Naive thymus-derived CD4-positive, alpha-beta T cell (primary cell): ENCODE results near the gene SNUPN. TPM values are rescaled to one million over a fixed set of nuclear protein-coding genes. Genes with fewer than 3 reads are reported as not detected.

Source experiments
- ATAC-seq: fragments of 150-1000 bp; cut with Tn5 transposase; 2 replicates; pipeline ENCODE4 v1.10.0; 2021; ENCODE audit warnings: mild to moderate bottlenecking, moderate library complexity
- CTCF ChIA-PET: fragments of 350-600 bp; sonication (Branson Sonifier 250); formaldehyde crosslinking; loops from one replicate; lab custom pipeline; 2021; ENCODE audit warnings: antibody characterized with exemption; lab: Charles Lee
- POLR2A ChIA-PET: fragments of 350-600 bp; sonication (Branson Sonifier 250); formaldehyde crosslinking; loops from one replicate; lab custom pipeline; 2021; ENCODE audit warnings: antibody characterized with exemption, inconsistent platforms; lab: Charles Lee
- DNase-seq, 9 donors: peaks; one replicate each; pipeline versions ENCODE4 v3.0.0 to v3.0.0-alpha.2; 2020 to 2022; ENCODE audit warnings: mixed read lengths in 1 of 9
- H3K27ac ChIP-seq: one replicate; pipeline ENCODE4 v1.7.0; 2013; ENCODE audit warnings: mild to moderate bottlenecking, low read depth, low read length, moderate library complexity
- H3K27me3 ChIP-seq, 2 donors: one replicate each; pipeline ENCODE4 v1.7.0; 2013; ENCODE audit warnings: low read length in 2 of 2, mild to moderate bottlenecking in 2 of 2, moderate library complexity in 2 of 2; ENCODE audit not compliant: control insufficient read depth in 2 of 2, insufficient read depth in 2 of 2
- H3K36me3 ChIP-seq, 3 experiments: 1 replicate in 2 of 3; 2 replicates in 1 of 3; pipeline ENCODE4 v1.7.0; 2013; ENCODE audit warnings: low read length in 3 of 3, mild to moderate bottlenecking in 3 of 3, moderate library complexity in 1 of 3; ENCODE audit not compliant: insufficient read depth in 3 of 3, control insufficient read depth in 2 of 3
- H3K4me1 ChIP-seq, 2 donors: one replicate each; pipeline ENCODE4 v1.7.0; 2013; ENCODE audit warnings: low read length in 2 of 2, mild to moderate bottlenecking in 2 of 2, moderate library complexity in 1 of 2; ENCODE audit not compliant: control insufficient read depth in 2 of 2, insufficient read depth in 2 of 2
- H3K4me3 ChIP-seq: 2 replicates; pipeline ENCODE4 v1.7.0; 2013; ENCODE audit warnings: mild to moderate bottlenecking, low read length
- H3K9me3 ChIP-seq, 3 experiments: 1 replicate in 2 of 3; 2 replicates in 1 of 3; pipeline ENCODE4 v1.7.0; 2013; ENCODE audit warnings: low read length in 3 of 3; ENCODE audit not compliant: control insufficient read depth in 2 of 3
- H3K27ac Mint-ChIP-seq, 9 donors: one replicate each; pipeline ENCODE4 v1.8.0; 2020 to 2022; ENCODE audit warnings: mixed read lengths in 9 of 9, mild to moderate bottlenecking in 8 of 9, moderate library complexity in 5 of 9, inconsistent platforms in 2 of 9
- H3K27me3 Mint-ChIP-seq, 5 donors: one replicate each; pipeline ENCODE4 v1.8.0; 2021 to 2022; ENCODE audit warnings: mixed read lengths in 5 of 5, mild to moderate bottlenecking in 1 of 5
- H3K36me3 Mint-ChIP-seq, 5 donors: one replicate each; pipeline ENCODE4 v1.8.0; 2020 to 2022; ENCODE audit warnings: mixed read lengths in 5 of 5, mild to moderate bottlenecking in 3 of 5, inconsistent platforms in 1 of 5
- H3K4me1 Mint-ChIP-seq, 7 donors: one replicate each; pipeline ENCODE4 v1.8.0; 2020 to 2022; ENCODE audit warnings: mixed read lengths in 7 of 7, mild to moderate bottlenecking in 3 of 7, inconsistent platforms in 1 of 7
- H3K4me3 Mint-ChIP-seq, 10 donors: one replicate each; pipeline ENCODE4 v1.8.0; 2020 to 2022; ENCODE audit warnings: mild to moderate bottlenecking in 10 of 10, mixed read lengths in 10 of 10, moderate library complexity in 6 of 10, inconsistent platforms in 2 of 10
- H3K9me3 Mint-ChIP-seq, 11 donors: one replicate each; pipeline ENCODE4 v1.8.0; 2020 to 2022; ENCODE audit warnings: mixed read lengths in 11 of 11, mild to moderate bottlenecking in 4 of 11, inconsistent platforms in 1 of 11, moderate library complexity in 1 of 11
- intact Hi-C, 2 donors: fragments of 100-400 bp; cut with micrococcal nuclease; formaldehyde crosslinking; loops; one replicate each; pipeline ENCODE4 v1.15.1; 2023
- polyA plus RNA-seq, 2 donors: library from polyadenylated mRNA; unstranded; fragments of 300-500 nt; fragmentation: Illumina TruSeq; gene quantifications; one replicate each; pipeline ENCODE4 v1.2.3, GENCODE V29; 2021
- total RNA-seq, 6 experiments: library from RNA in 5 of 6; stranded (reverse) in 5 of 6; gene quantifications; 1 replicate in 5 of 6; 2 replicates in 1 of 6; pipeline ENCODE4 v1.2.3 and lab custom pipeline; 2021 to 2026

SNUPN gene
- total and polyA plus RNA-seq, 7 experiments from 2014 or later: 16.5 to 51.5 (median 22.6) TPM

GRCh38 chr15:75646112-75646943, 20.8 kb upstream of the SNUPN start:
- Histone ChIP-seq H3K36me3 (no peaks in the 10 kb centered on the region), H3K4me3 (peak overlapping the region; percentile 82), H3K9me3 (no peaks in the 10 kb centered on the region), H3K27me3 (no peaks in the 10 kb centered on the region), H3K27ac (peak overlapping the region; percentile 68), H3K4me1 (peaks cover 6 to 10% of the 10 kb centered on the region in 2 donors)
- Mint-ChIP-seq H3K27ac (peak overlapping the region in 8 of 9 donors; percentile 44 to 88 (median 75)), H3K4me1 (peaks cover 3 to 42% (median 30%) of the 10 kb centered on the region in 7 donors), H3K36me3 (no peaks in the 10 kb centered on the region), H3K27me3 (peaks cover 0 to 9% (median 0%) of the 10 kb centered on the region in 5 donors), H3K9me3 (no peaks in the 10 kb centered on the region), H3K4me3 (peak overlapping the region; percentile 80 to 91 (median 86))
- intact Hi-C loops: loop anchor here (10.0 kb wide), 3 partner anchors 258 to 1032 kb away; partner anchors contain the start of genes CLK3 (in 1 of the 2), CSK (in 1 of the 2) and FBXO22 (in 1 of the 2)
- ATAC-seq (no peak), DNase-seq (no peak)
- POLR2A ChIA-PET: interaction anchor here (0.6 to 2.3 kb wide), 10 partner anchors 21 to 1185 kb away, joined by 3 to 17 read pairs (median 4); partner anchors contain the start of genes MAN2C1, SIN3A, SNUPN and UBL7
- CTCF ChIA-PET: interaction anchor here (0.8 to 1.6 kb wide), 4 partner anchors 38 to 278 kb away, joined by 3 to 5 read pairs (median 4); no protein-coding TSS in a partner anchor

GRCh38 chr15:75644376-75644775, 18.9 kb upstream of the SNUPN start:
- Mint-ChIP-seq H3K36me3 (peaks cover 0 to 2% (median 0%) of the 10 kb centered on the region in 5 donors), H3K4me3 (peak overlapping the region in 1 of 10 donors; percentile 51), H3K27ac (peak overlapping the region in 2 of 9 donors; percentile 63 to 66), H3K27me3 (peaks cover 0 to 9% (median 0%) of the 10 kb centered on the region in 5 donors), H3K9me3 (no peaks in the 10 kb centered on the region), H3K4me1 (peaks cover 8 to 33% (median 27%) of the 10 kb centered on the region in 7 donors)
- POLR2A ChIA-PET: interaction anchor here (0.8 to 1.5 kb wide), 2 partner anchors 19 to 136 kb away, joined by 3 to 4 read pairs; partner anchors contain the start of gene SNUPN
- CTCF ChIA-PET: no interaction called here
- Histone ChIP-seq H3K9me3 (no peaks in the 10 kb centered on the region), H3K27ac (no peak overlapping the region), H3K36me3 (peaks cover 0 to 5% (median 0%) of the 10 kb centered on the region in 3 experiments), H3K4me1 (peaks cover 9 to 10% of the 10 kb centered on the region in 2 donors), H3K27me3 (no peaks in the 10 kb centered on the region), H3K4me3 (no peak overlapping the region)
- ATAC-seq (no peak), DNase-seq (no peak)
- intact Hi-C loops: loop anchor here (5.0 to 10.0 kb wide), 6 partner anchors 260 to 1778 kb away; partner anchors contain the start of genes ARID3B (in 1 of the 2), C15orf39 (in 1 of the 2), CLK3 (in 1 of the 2) and CSK (in 1 of the 2)

- peak overlapping the region in 2 of 9 donors; percentile 4 to 48 for H3K27ac Mint-ChIP-seq
- H3K4me1 Mint-ChIP-seq: peaks cover 27 to 49% (median 43%) of the 10 kb centered on the region in 7 donors
- no peak overlapping the region for H3K4me3 Mint-ChIP-seq
- POLR2A ChIA-PET: interaction anchor here (0.7 to 7.3 kb wide), 15 partner anchors 10 to 274 kb away, joined by 3 to 175 read pairs (median 11); partner anchors contain the start of genes MAN2C1, PTPN9, SIN3A and SNUPN
- no peaks in the 10 kb centered on the region for H3K9me3 Mint-ChIP-seq
- CTCF ChIA-PET: interaction anchor here (0.6 to 3.8 kb wide), 12 partner anchors 10 to 600 kb away, joined by 3 to 57 read pairs (median 5); partner anchors contain the start of gene MAN2C1
- H3K27me3 ChIP-seq: no peaks in the 10 kb centered on the region
- no peak overlapping the region for H3K27ac ChIP-seq
- intact Hi-C loops: loop anchor here (1.0 to 10.0 kb wide), 10 partner anchors 35 to 1781 kb away; partner anchors contain the start of genes ARID3B (in 1 of the 2), C15orf39 (in 1 of the 2), CLK3 (in 1 of the 2) and CSK (in 1 of the 2)
- no peak overlapping the region for H3K4me3 ChIP-seq
- peaks cover 24 to 25% of the 10 kb centered on the region in 2 donors for H3K4me1 ChIP-seq
- H3K36me3 ChIP-seq: peaks cover 0 to 14% (median 0%) of the 10 kb centered on the region in 3 experiments
- no peaks in the 10 kb centered on the region for H3K9me3 ChIP-seq
- DNase-seq: no peak
- ATAC-seq: no peak
- peaks cover 0 to 18% (median 3%) of the 10 kb centered on the region in 5 donors for H3K36me3 Mint-ChIP-seq
- peaks cover 0 to 3% (median 0%) of the 10 kb centered on the region in 5 donors for H3K27me3 Mint-ChIP-seq
These were observed 16.1 kb upstream of the SNUPN start for GRCh38 chr15:75641603-75642002.

- peaks cover 23 to 24% of the 10 kb centered on the region in 2 donors for H3K4me1 ChIP-seq
- ATAC-seq (no peak), DNase-seq (no peak)
- no peak overlapping the region for H3K4me3 ChIP-seq
- H3K27me3 ChIP-seq: no peaks in the 10 kb centered on the region
- peak overlapping the region; percentile 39 to 98 (median 96) for H3K27ac Mint-ChIP-seq
- ChIA-PET CTCF (interaction anchor here (0.7 to 3.8 kb wide), 12 partner anchors 15 to 294 kb away, joined by 3 to 57 read pairs (median 6); partner anchors contain the start of genes MAN2C1 and SNUPN), POLR2A (interaction anchor here (0.7 to 7.3 kb wide), 19 partner anchors 10 to 440 kb away, joined by 3 to 175 read pairs (median 8); partner anchors contain the start of genes C15orf39, MAN2C1, NEIL1 and PTPN9)
- H3K4me3 Mint-ChIP-seq: peak overlapping the region; percentile 84 to 98 (median 95)
- H3K27ac ChIP-seq: peak overlapping the region; percentile 85
- no peaks in the 10 kb centered on the region for H3K9me3 ChIP-seq
- no peaks in the 10 kb centered on the region for H3K9me3 Mint-ChIP-seq
- H3K4me1 Mint-ChIP-seq: peaks cover 29 to 46% (median 40%) of the 10 kb centered on the region in 7 donors
- no peaks in the 10 kb centered on the region for H3K27me3 Mint-ChIP-seq
- H3K36me3 Mint-ChIP-seq: peaks cover 0 to 18% (median 3%) of the 10 kb centered on the region in 5 donors
- H3K36me3 ChIP-seq: peaks cover 0 to 14% (median 0%) of the 10 kb centered on the region in 3 experiments
- intact Hi-C loops: loop anchor here (1.0 to 10.0 kb wide), 10 partner anchors 34 to 1781 kb away; partner anchors contain the start of genes ARID3B (in 1 of the 2), C15orf39 (in 1 of the 2), CLK3 (in 1 of the 2) and CSK (in 1 of the 2)
These were observed 15.6 kb upstream of the SNUPN start for GRCh38 chr15:75641179-75641503.

- POLR2A ChIA-PET: interaction anchor here (0.7 to 7.3 kb wide), 25 partner anchors 10 to 617 kb away, joined by 3 to 175 read pairs (median 6); partner anchors contain the start of genes C15orf39, MAN2C1, NEIL1 and PPCDC
- peaks cover 23 to 24% of the 10 kb centered on the region in 2 donors for H3K4me1 ChIP-seq
- H3K27ac ChIP-seq: peak overlapping the region; percentile 85
- intact Hi-C loops: loop anchor here (1.0 to 10.0 kb wide), 18 partner anchors 15 to 1782 kb away; partner anchors contain the start of genes MAN2C1 (in 2 of the 2), PTPN9 (in 2 of the 2), SNUPN (in 2 of the 2) and ARID3B (in 1 of the 2)
- H3K27me3 ChIP-seq: no peaks in the 10 kb centered on the region
- H3K4me3 ChIP-seq: peak overlapping the region; percentile 97
- ATAC-seq: peak; percentile 49
- H3K4me3 Mint-ChIP-seq: peak overlapping the region; percentile 84 to 98 (median 95)
- peaks cover 0 to 14% (median 0%) of the 10 kb centered on the region in 3 experiments for H3K36me3 ChIP-seq
- H3K36me3 Mint-ChIP-seq: peaks cover 0 to 18% (median 3%) of the 10 kb centered on the region in 5 donors
- peaks cover 33 to 49% (median 41%) of the 10 kb centered on the region in 7 donors for H3K4me1 Mint-ChIP-seq
- no peaks in the 10 kb centered on the region for H3K27me3 Mint-ChIP-seq
- peak in 8 of 9 donors; percentile 44 to 78 (median 72) for DNase-seq
- H3K9me3 ChIP-seq: no peaks in the 10 kb centered on the region
- CTCF ChIA-PET: interaction anchor here (1.0 to 3.8 kb wide), 12 partner anchors 15 to 293 kb away, joined by 3 to 57 read pairs (median 6); partner anchors contain the start of genes MAN2C1 and SNUPN
- H3K27ac Mint-ChIP-seq: peak overlapping the region; percentile 39 to 98 (median 96)
- H3K9me3 Mint-ChIP-seq: no peaks in the 10 kb centered on the region
These were observed 15.1 kb upstream of the SNUPN start for GRCh38 chr15:75640483-75641178.
